OCI-LY3 (cell line): ENCODE measurements around the gene CNOT6L.

Source experiments
- CTCF ChIP-seq: fragments of 200-600, 300-600 bp; sonication (generic); IDR thresholded peaks from 2 replicates; pipeline ENCODE4 v1.5.1; 2014; ENCODE audit warnings: antibody characterized with exemption, low read length, low read depth
- EZH2phosphoT487 ChIP-seq: fragments of 200-600 bp; shearing (Covaris generic); IDR thresholded peaks from 2 replicates; pipeline ENCODE4 v1.6.1; 2018; ENCODE audit warnings: antibody characterized with exemption, mixed run types, low read depth

DNA sequence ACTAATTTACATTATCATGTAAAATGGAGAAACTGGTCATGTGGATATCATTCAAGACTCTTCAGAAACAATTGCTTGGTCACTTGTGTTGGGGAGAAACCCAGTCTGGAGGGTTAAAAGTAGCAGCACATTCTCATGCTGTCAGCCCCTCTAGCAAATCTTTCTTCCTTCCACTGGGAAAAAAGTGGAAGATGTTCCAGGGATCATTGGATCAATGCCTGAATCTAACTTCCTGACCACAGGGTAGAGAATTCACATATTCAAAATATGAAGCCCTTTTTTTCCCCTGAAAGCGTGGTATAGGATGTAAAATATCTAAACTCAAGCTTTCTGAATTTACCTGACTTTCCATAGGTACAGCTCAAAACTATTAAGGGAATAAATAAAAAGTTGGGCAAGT, 115.5 kb downstream of the CNOT6L start:
- no peak for TF ChIP-seq CTCF
- TF ChIP-seq EZH2phosphoT487, result no peak
